HepG2 (cell line): ENCODE measurements around the gene NHERF2. TPM values are rescaled to one million over a fixed set of nuclear protein-coding genes. Genes with fewer than 3 reads are reported as not detected.
A peak's percentile ranks its signal among the peaks of the same experiment; 100 is the strongest.

Experiments
- HNF4A ChIP-seq: sonication (generic); formaldehyde crosslinking; IDR thresholded peaks from 2 replicates; pipeline ENCODE4 v1.4.0; 2020; ENCODE audit warnings: missing genetic modification reagents
- MED13 ChIP-seq: sonication (generic); formaldehyde crosslinking; IDR thresholded peaks from 2 replicates; pipeline ENCODE4 v1.5.0; 2020; ENCODE audit warnings: missing genetic modification reagents
- MYNN ChIP-seq: sonication (generic); formaldehyde crosslinking; IDR thresholded peaks from 2 replicates; pipeline ENCODE4 v1.4.0; 2020; ENCODE audit warnings: mild to moderate bottlenecking, low read depth, missing genetic modification reagents
- POLR2AphosphoS5 ChIP-seq: IDR thresholded peaks from 2 replicates; pipeline ENCODE4 v1.6.1; 2012; ENCODE audit warnings: low read depth, low read length
- PRPF4 ChIP-seq: fragments of 200-400 bp; formaldehyde crosslinking; IDR thresholded peaks from 2 replicates; pipeline ENCODE4 v1.6.1; 2016; ENCODE audit warnings: low read length, low read depth; ENCODE audit not compliant: poor library complexity, severe bottlenecking
- RAD51 ChIP-seq: fragments of 450-650 bp; IDR thresholded peaks from 2 replicates; pipeline ENCODE4 v1.6.1; 2016; ENCODE audit warnings: borderline replicate concordance
- TARDBP ChIP-seq: sonication (generic); formaldehyde crosslinking; IDR thresholded peaks from 2 replicates; pipeline ENCODE4 v1.8.0; 2022; ENCODE audit warnings: mild to moderate bottlenecking, missing genetic modification reagents
- U2AF2 ChIP-seq: fragments of 200-400 bp; formaldehyde crosslinking; IDR thresholded peaks from 2 replicates; pipeline ENCODE4 v1.6.1; 2017; ENCODE audit warnings: low read depth, mild to moderate bottlenecking, low read length
- ZNF230 ChIP-seq: sonication (generic); formaldehyde crosslinking; IDR thresholded peaks from 2 replicates; pipeline ENCODE4 v1.4.0; 2020; ENCODE audit warnings: mild to moderate bottlenecking, missing genetic modification reagents
- ZNF256 ChIP-seq: sonication (generic); formaldehyde crosslinking; conservative IDR thresholded peaks from 2 replicates; pipeline ENCODE4 v1.4.0; 2020; ENCODE audit warnings: missing genetic modification reagents
- ZNF652 ChIP-seq: IDR thresholded peaks from 2 replicates; pipeline ENCODE4 v1.6.1; 2016; ENCODE audit warnings: low read depth, borderline replicate concordance
- ZNF660 ChIP-seq: sonication (generic); formaldehyde crosslinking; IDR thresholded peaks from 2 replicates; pipeline ENCODE4 v1.5.1; 2020; ENCODE audit warnings: mild to moderate bottlenecking, low read depth, missing genetic modification reagents, borderline replicate concordance
- ZSCAN25 ChIP-seq: sonication (generic); formaldehyde crosslinking; IDR thresholded peaks from 2 replicates; pipeline ENCODE4 v1.8.0; 2022; ENCODE audit warnings: mild to moderate bottlenecking, missing genetic modification reagents
- polyA plus RNA-seq, 8 experiments: library from polyadenylated mRNA; depleted of rRNA in 3 of 8; stranded (reverse) in 7 of 8; unstranded in 1 of 8; fragments of >200 nt; fragmentation: Illumina TruSeq in 4 of 8; extraction: Trizol in 4 of 8; gene quantifications; 2 replicates each; pipeline versions ENCODE4 v1.2.1 to v1.2.3, GENCODE V29; 2011 to 2016; ENCODE audit warnings: low read depth in 4 of 8, missing spikeins in 1 of 8, mixed read lengths in 1 of 8; ENCODE audit not compliant: insufficient read depth in 1 of 8
- total RNA-seq, 5 experiments: library from RNA; depleted of rRNA; stranded (reverse); fragments of >200 nt; fragmentation: Illumina TruSeq; extraction: Trizol; gene quantifications; 2 replicates each; pipeline ENCODE4 v1.2.3, GENCODE V29; 2016; ENCODE audit warnings: low read depth in 1 of 5
- TF ChIP-seq, protein P1 (sequence below): fragments of 450-650 bp; IDR thresholded peaks from 2 replicates; pipeline ENCODE4 v1.6.1; 2017; ENCODE audit warnings: mild to moderate bottlenecking
- TF ChIP-seq, protein P2 (sequence below), 2 experiments: sonication (generic) in 1 of 2; formaldehyde crosslinking in 1 of 2; IDR thresholded peaks; 2 replicates each; pipeline versions ENCODE4 v1.6.1 to v1.9.0; 2014 to 2022; ENCODE audit warnings: antibody characterized with exemption in 1 of 2, borderline replicate concordance in 1 of 2, inconsistent platforms in 1 of 2, low read depth in 1 of 2, missing genetic modification reagents in 1 of 2
- TF ChIP-seq, protein P3 (sequence below): sonication (generic); formaldehyde crosslinking; IDR thresholded peaks from 2 replicates; pipeline ENCODE4 v1.4.0; 2020; ENCODE audit warnings: low read depth, missing genetic modification reagents

The NHERF2 gene
- total and polyA plus RNA-seq, 2 of the 13 experiments (the other 11 are each of a cell fraction or from before 2014, with no cell fraction given), result 23.7 to 39.3 TPM

DNA sequence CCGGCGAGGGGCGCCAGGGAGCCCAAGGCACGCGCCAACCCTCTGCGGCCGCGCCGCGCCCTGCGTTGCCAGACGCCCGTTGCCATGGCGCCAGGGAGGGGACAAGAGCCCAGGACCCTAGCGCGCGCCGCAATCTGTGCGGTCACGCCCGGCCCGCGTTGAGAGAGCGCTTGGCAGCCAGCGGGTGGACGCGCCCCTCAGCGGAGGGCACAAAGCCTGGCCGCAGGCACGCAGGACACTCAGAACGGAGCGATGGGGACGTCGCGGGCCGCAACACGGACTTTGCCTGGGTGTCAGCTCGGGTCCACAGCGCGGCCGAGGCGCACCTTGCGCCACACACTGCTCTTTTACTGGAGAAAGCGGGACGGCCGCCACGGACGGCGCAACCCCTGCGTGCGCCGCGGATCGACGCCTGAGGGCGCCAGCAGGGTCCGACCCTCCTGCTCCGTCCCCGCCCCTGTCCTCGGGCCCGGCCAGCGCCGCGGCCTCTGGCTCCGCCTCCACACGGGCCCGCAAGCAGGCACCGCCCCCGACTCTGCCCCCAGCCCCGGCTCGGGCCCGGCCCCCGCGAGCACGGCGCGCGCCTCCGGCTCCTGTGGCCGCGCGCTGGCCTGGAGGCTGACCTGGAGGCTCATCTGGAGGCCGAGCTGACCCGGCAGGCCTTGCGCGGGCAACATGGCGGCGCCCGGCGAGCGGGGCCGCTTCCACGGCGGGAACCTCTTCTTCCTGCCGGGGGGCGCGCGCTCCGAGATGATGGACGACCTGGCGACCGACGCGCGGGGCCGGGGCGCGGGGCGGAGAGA is 43.0 kb upstream of the NHERF2 start, which contains the start of gene GFER (continued):
- TF ChIP-seq, protein P1, sequence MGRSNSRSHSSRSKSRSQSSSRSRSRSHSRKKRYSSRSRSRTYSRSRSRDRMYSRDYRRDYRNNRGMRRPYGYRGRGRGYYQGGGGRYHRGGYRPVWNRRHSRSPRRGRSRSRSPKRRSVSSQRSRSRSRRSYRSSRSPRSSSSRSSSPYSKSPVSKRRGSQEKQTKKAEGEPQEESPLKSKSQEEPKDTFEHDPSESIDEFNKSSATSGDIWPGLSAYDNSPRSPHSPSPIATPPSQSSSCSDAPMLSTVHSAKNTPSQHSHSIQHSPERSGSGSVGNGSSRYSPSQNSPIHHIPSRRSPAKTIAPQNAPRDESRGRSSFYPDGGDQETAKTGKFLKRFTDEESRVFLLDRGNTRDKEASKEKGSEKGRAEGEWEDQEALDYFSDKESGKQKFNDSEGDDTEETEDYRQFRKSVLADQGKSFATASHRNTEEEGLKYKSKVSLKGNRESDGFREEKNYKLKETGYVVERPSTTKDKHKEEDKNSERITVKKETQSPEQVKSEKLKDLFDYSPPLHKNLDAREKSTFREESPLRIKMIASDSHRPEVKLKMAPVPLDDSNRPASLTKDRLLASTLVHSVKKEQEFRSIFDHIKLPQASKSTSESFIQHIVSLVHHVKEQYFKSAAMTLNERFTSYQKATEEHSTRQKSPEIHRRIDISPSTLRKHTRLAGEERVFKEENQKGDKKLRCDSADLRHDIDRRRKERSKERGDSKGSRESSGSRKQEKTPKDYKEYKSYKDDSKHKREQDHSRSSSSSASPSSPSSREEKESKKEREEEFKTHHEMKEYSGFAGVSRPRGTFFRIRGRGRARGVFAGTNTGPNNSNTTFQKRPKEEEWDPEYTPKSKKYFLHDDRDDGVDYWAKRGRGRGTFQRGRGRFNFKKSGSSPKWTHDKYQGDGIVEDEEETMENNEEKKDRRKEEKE, result no peak
- TF ChIP-seq ZSCAN25 (CRISPR knock-in tag) (peak; percentile 21; the same call in 1 of the 2 replicates), MYNN (CRISPR knock-in tag) (0 out of 2 replicates have a peak, but pooled peaks have one; percentile 76), ZNF256 (CRISPR knock-in tag) (no peak), ZNF652 (no peak), POLR2AphosphoS5 (peak; percentile 12; the same call in 1 of the 2 replicates), TARDBP (CRISPR knock-in tag) (no peak), ZNF660 (CRISPR knock-in tag) (no peak), HNF4A (CRISPR knock-in tag) (peak; percentile 48; the same call in 1 of the 2 replicates), U2AF2 (0 out of 2 replicates have a peak, but pooled peaks have one; percentile 76), RAD51 (no peak), PRPF4 (no peak), ZNF230 (peak; percentile 16; the same call in 1 of the 2 replicates), MED13 (no peak)
- TF ChIP-seq, protein P2, sequence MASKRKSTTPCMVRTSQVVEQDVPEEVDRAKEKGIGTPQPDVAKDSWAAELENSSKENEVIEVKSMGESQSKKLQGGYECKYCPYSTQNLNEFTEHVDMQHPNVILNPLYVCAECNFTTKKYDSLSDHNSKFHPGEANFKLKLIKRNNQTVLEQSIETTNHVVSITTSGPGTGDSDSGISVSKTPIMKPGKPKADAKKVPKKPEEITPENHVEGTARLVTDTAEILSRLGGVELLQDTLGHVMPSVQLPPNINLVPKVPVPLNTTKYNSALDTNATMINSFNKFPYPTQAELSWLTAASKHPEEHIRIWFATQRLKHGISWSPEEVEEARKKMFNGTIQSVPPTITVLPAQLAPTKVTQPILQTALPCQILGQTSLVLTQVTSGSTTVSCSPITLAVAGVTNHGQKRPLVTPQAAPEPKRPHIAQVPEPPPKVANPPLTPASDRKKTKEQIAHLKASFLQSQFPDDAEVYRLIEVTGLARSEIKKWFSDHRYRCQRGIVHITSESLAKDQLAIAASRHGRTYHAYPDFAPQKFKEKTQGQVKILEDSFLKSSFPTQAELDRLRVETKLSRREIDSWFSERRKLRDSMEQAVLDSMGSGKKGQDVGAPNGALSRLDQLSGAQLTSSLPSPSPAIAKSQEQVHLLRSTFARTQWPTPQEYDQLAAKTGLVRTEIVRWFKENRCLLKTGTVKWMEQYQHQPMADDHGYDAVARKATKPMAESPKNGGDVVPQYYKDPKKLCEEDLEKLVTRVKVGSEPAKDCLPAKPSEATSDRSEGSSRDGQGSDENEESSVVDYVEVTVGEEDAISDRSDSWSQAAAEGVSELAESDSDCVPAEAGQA (IDR thresholded peaks at IDR 0.05; ENCODE audit: low read depth), result peak; percentile 79
- TF ChIP-seq, protein P2 (CRISPR knock-in tag; IDR thresholded peaks at IDR 0.05; ENCODE audit: borderline replicate concordance), result no peak
- TF ChIP-seq, protein P3, sequence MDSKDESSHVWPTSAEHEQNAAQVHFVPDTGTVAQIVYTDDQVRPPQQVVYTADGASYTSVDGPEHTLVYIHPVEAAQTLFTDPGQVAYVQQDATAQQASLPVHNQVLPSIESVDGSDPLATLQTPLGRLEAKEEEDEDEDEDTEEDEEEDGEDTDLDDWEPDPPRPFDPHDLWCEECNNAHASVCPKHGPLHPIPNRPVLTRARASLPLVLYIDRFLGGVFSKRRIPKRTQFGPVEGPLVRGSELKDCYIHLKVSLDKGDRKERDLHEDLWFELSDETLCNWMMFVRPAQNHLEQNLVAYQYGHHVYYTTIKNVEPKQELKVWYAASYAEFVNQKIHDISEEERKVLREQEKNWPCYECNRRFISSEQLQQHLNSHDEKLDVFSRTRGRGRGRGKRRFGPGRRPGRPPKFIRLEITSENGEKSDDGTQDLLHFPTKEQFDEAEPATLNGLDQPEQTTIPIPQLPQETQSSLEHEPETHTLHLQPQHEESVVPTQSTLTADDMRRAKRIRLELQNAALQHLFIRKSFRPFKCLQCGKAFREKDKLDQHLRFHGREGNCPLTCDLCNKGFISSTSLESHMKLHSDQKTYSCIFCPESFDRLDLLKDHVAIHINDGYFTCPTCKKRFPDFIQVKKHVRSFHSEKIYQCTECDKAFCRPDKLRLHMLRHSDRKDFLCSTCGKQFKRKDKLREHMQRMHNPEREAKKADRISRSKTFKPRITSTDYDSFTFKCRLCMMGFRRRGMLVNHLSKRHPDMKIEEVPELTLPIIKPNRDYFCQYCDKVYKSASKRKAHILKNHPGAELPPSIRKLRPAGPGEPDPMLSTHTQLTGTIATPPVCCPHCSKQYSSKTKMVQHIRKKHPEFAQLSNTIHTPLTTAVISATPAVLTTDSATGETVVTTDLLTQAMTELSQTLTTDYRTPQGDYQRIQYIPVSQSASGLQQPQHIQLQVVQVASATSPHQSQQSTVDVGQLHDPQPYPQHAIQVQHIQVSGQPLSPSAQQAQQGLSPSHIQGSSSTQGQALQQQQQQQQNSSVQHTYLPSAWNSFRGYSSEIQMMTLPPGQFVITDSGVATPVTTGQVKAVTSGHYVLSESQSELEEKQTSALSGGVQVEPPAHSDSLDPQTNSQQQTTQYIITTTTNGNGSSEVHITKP (CRISPR knock-in tag), result 0 out of 2 replicates have a peak, but pooled peaks have one; percentile 13
